HG03103 (cell line): ENCODE data around the gene KRTAP27-1.

Experiments used
- ATAC-seq: cut with Tn5 transposase; IDR thresholded peaks from one replicate; pipeline ENCODE4 v1.9.1; 2021; ENCODE audit warnings: low read depth; ENCODE audit not compliant: unreplicated experiment

KRTAP27-1 gene, protein sequence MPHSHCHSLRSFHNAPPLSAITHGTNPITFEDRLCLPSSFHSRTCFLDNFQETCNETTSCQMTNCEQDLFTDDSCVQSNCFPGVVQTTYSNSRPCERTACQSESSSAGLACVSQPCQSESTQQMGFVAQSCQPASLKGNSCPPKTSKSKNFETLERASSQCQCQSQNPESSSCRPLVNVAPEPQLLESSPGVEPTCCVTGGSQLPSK

DNA sequence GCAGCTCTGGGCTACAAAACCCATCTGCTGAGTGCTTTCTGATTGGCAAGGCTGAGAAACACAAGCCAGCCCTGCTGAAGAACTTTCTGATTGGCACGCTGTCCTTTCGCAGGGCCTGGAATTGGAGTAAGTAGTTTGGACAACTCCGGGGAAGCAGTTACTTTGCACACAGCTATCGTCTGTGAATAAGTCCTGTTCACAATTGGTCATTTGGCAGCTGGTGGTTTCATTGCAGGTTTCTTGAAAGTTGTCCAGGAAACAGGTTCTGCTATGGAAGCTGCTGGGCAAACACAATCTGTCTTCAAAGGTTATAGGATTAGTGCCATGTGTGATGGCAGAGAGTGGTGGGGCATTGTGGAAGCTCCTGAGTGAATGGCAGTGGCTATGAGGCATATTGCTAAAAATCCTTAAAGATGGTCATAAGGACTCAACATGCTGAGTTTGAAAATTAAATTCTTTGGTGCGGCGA is at the start of gene KRTAP27-1:
Gene KRTAP27-1 (minus strand): TSS at position 419 of the 469 bp plus-strand sequence. CDS start 26 bp downstream, at position 393.
- ATAC-seq, result no peak

DNA sequence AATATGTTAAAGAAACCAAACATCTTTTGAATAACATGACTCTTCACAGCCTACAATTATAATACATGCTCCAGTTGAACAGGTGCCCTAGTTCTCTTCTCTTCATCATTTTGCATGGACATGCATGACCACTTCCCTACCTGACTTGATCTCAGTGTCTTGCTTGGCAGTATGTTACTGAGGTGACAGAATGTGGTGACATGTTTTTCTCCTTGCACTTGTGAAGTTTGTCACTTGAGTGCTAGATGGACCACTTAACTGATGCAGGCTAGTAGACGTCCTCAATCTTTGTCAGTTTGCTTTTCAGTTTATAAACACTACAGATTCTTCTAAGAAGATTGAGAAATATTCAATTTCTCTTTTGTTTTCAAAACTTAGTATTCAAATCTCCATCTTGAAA is 44.7 kb upstream of the KRTAP27-1 start:
- ATAC-seq, result no peak

DNA sequence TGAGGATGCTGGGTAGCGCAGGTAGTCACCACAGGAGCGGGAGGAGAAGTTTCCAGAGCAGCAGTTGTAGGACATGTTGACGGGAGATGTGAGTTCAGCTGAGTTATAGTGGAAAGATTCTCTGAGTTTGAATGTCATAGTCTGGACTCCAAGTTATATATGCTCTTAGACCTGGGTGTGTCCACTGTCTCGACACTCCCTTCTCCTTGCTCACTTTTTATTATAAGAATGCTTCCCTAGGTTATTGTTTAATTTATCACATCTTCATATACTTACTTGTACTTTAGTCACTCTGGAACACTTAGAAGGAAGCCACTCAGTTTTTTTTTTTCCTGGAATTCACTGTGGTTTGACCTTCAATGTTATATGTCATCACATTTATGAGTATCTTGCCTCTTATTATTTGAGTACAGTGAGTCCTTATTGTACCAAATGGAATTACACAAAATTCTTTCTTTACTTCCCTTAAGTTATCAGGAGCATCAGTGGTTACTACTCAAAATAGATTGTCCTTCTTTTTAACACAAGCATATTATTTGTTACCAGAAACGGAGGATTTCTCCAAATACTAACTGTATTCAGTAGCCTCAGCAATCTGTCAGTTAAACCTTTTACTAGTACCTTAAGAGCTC is 34.8 kb upstream of the KRTAP27-1 start, which contains the start of gene KRTAP13-2:
Gene KRTAP13-2 (minus strand): TSS at position 133 of the 632 bp plus-strand sequence. CDS start 58 bp downstream, at position 75.
- no peak for ATAC-seq

DNA sequence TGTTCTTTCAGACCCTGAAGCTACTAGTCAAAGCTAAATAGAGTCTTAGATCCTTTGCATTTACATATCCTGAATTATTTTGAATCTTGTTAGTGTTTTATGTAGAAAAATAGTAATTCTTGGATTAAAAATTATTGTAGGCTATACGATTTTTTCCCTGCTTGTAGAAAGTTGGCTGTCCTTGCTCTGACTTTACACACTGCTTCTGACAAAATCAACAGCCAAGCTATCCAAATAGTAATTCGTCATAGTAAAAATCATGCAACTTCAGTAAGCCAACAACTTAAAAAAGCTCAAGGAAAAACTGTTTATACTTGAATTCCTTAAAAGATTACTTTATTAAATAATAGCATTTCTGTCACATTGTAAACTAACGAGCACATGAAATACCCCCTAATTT is 18.4 kb upstream of the KRTAP27-1 start:
- ATAC-seq, result no peak

DNA sequence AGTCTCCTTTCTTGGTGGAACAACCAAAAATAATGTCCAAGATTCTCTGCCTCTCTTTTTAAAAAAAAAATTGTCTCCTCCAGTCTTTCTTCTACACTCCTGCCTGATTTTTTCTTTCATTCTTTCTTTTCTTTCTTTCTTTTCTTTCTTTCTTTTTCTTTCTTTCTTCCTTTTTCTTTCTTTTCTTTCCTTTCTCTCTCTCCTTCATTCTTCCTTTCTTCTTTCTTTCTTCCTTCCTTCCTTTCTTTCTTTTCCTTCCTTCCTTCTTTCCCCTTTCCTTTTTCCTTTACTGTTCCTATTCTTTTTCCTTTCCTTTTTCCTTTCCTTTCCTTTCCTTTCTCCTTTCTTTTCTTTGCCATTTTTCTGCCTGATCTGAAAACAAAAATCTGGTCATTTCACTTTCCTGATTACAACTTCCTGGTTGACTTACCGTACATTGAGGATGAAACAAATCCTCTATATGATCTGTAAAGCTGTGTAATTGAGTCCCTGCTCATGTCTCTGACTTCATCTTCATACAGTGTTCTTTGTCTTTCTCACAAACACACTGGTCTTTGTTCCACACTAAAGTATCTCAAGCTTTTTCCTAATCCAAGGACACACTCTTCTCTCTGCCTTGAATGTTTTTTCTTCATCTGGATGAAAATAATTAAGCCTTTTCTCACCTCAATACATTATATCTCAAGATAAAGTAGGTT is 17.0 kb upstream of the KRTAP27-1 start:
- no peak for ATAC-seq

DNA sequence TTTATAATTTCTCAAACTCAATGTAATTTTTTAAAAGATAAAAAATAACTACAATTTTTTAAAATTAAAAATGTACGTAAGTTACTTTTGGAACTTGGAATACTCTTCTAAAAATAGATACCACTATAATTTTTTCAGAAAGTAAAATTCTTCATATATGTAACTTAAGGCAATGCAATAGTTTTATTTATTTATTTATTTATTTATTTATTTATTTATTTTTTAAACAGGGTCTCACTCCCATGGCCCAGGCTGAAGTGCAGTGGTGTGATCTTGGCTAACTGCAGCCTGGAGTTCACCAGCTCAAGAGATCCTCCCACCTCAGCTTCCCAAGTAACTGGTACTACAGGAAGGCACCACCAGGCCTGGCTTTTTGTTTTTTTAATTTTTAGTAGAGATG is 14.0 kb upstream of the KRTAP27-1 start:
- ATAC-seq, result no peak

DNA sequence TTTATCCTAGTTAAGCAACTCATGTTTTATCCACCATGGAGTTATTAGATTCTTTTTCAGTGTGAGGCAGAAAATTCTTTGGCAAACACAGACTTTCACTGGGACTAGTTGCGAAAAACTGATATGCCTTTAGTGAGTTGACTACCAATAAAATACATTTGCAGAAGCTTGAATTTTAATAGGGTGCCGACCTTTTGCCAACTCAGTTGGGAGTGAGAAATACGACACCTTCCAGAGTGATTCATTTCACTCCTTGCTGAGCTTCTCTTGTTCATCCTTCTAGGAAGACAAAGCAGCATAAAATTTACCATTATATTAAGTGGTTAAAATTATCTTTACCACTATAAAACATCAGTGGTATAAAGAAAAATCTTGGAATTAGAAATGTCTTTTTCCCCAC is 12.1 kb upstream of the KRTAP27-1 start:
- no peak for ATAC-seq

DNA sequence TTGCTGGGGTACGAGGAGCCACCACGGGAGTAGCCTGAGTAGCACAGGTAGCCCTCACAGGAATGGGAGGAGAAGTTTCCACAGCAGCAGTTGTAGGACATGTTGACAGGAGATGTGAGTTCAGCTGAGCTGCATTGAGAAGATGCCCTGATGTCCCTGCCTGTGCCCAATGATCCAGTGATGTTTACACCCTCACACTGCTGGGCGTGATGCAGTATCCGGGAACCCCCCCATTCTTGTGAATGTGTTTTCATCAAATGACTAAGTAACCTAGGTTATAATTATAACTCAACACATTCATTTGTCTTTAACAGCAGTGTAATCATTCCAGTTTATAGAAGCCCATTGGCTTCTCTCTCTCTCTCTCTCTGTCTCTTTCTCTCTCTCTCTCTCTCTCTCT is 11.0 kb upstream of the KRTAP27-1 start, which contains the start of gene KRTAP23-1:
Gene KRTAP23-1 (minus strand): TSS at position 101 of the 400 bp plus-strand sequence. CDS start 0 bp downstream, at position 101.
- no peak for ATAC-seq

DNA sequence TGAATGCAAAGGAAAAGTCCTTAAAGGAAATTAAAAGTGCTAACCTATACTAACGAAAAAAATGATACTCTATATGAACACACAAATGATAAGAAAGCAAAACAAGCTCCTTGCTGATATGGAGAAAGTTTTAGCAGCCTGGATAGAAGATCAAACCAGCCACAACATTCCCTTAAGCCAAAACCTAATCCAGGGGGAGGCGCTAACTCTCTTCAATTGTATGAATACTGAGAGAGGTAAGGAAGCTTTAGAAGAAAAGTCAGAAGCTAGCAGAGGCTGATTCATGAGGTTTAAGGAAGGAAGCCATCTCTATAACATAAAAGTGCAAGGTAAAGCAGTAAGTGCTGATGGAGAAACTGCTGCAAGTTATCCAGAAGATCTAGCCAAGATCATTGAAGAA is 7.5 kb upstream of the KRTAP27-1 start:
- ATAC-seq, result no peak

DNA sequence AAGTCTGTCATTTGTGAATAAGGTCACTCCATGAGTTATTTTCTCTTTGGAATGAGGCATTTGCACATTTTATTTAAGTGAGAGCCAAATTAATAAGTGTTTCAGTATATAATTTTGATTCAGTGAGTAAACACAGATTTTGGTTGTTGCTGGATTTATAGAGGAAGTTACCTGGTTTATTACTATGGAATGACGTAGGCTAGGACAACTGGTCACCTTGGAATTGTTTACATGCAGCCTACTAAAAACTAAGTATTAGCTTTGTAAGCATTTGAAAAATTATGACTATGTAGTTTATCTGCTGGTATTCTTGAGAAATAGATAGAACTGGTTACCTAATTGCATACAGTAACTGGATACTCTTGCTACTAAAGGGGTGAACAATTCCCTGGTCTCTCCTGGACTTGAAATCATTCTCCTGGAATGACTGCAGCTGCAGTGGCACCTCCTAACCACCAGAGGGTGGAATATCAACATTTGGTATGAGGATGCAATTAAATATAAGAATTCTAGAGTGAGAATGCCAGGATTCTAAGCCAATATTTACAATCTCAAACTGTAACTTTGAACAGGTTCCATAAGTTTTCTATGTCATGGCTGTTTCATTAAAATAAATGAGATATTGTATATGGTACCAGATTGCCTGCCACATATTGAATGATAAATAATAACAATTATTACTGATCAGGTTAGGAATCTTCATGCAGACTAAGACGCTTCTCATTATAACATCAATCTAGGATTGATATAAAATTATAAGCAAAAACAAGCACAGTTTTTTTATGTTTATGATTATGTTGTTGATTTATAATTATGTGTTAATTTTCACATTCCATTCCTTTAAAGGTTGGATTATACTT is 3.5 kb upstream of the KRTAP27-1 start:
- no peak for ATAC-seq

DNA sequence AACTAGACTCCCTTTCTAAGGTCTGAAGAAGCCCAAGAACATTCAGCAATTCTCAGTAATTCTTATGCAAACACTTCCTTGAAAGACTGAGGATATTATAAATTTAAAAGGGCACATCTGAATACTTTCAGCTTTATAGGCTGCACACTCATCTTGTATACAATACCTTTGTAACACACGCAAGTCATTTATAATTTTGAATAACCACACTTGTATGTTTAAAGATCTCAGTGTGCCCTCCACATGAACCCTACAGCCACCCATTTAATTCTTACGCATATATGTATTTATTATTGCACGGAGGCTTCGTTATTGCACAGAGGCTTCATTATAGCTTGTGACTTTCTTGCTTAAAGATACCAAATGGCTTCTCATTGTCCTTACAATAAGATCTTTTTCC is 1.2 kb upstream of the KRTAP27-1 start:
- ATAC-seq, result no peak

DNA sequence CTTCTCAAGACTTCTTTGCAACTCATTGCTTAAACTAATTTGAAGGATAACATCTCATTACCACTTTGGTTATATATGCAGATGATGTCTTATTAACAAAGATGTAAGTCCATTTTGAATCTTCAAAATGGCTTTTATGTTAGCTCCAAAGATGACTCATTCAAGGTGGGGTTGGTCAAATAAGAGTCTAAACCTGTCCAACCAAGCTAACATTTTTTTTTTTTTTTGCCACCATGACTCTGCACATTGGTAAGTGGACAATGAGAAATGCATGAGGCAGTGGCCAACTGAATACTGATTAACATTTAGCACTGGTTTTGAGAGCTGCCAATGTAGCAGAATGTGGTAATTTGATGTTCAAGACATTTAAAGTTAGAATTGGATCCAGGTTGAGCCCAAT is 278 bp upstream of the KRTAP27-1 start:
- ATAC-seq, result no peak

DNA sequence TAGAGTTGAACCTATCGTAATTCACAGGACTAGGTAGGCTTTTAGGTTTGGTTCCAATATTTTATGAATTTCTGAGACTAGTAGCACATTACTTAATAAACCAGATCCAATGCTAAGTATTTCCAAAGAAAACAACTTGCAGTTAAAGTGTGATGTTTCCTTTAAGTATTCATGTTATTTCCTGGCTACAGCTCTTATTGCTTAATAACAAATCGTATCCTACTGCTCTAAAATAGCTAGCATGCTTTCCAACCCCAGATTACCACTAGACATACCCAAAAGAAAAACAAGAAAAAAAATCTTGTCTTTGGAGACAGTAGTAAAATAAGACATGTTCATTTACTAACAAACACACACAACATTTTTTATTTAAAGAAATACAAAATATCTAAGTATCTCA is 898 bp downstream of the KRTAP27-1 start:
- ATAC-seq, result no peak

DNA sequence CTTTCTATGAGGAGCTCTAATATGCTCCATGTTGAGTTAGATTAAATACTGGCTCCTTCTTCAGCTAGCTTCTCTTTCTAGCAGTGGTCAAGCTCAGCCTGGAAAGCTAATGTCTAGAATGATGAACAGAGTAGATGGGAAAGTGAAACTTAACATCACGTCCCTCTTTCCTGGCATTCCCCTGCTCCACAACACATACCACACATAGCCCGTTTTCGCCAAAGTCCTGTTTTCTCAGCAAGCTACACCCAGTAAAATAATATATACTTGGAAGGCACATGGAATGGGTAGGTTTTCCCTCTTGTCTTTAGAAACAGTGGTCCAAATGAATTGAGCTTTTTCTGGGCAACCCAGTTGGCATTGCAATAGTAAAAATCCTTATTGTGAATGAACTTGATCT is 3.8 kb downstream of the KRTAP27-1 start:
- ATAC-seq, result no peak

DNA sequence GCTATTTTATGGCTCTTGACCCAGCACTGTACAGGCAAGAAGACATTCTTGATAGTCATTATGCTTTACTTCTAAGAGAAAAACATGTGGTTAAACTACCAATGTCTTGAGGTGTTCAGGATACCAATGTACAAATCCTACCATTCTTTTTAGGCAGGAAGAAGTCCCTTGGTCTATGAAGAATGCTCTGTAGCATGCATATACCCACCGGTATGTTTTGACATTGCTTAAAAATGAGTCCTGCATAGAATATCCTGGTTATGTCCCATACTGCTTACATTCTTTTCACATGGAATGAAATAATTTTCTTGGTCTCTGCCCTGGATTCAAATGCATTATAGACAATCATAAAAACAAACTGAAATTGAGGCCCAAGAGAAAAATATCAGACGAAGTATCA is 4.8 kb downstream of the KRTAP27-1 start:
- ATAC-seq, result no peak

DNA sequence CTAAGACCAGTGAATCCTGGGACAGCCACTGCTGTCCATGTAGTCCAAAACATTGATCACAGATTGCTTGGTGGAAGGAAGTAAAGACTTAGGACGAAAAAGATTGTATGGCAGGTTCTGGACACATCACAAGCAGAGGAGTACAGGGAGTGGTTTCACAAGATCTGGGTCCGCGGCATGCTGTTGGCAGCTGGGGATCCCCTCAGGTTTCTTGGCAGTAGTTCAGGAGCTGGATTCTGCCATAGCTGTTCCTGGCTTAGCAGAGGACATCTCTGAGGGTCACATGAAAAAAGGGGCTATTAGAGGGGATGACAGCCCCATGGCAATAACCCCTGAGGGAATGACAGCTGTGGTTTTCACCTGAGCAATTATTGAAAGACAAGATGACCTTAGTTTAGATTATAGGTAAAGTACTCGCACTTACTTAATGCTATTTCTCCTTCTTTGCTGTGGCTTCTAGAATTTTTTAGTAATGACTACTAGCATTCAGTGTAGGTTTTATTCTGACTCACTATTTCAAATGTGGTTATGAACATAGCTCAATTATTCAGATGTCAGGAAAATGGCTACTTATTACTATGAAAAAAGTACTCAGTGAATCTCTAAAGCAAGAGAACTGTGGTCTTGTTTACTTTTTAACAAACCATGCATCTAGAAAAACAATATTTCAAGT is 8.2 kb downstream of the KRTAP27-1 start:
- no peak for ATAC-seq

DNA sequence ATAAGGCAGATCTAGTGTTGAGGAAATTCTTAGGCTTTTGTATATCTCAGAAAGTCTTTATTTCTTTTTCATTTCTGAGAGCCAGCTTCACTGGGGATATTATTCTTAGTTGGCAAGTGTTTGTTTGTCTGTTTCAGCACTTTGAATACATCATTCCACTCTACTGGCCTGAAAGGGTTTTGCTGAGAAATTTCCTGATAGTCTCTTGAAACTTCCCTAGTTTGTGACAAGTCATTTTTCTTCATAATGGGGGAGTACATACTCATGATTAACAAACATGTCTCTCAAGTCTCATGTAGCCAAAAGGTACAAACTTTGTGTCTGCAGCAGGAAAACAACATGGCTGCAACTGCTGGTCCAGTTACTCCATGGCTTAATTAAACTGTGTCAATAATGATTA is 11.1 kb downstream of the KRTAP27-1 start:
- no peak for ATAC-seq

DNA sequence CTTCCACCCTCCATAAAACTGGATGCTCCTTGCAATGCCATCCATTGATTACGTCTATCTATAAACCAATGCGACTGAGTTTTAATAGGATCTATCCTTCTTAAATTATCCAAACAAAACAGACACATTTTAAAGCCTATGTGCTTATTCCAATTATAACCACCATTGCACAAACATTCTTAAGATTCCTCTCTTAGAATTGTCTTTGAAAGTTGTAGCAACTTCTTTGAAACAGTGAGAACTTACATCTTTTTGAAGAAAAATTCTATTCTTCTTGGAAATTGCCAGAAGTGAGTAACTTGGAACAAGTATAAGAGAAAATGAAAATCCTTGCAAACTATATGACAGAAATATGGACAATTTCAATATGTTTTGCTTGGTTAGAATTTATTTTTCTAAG is 17.3 kb downstream of the KRTAP27-1 start, which contains the start of gene KRTAP26-1:
Gene KRTAP26-1 (minus strand): TSS at position 101 of the 400 bp plus-strand sequence. CDS start 280 bp downstream, outside the sequence.
- ATAC-seq, result no peak

DNA sequence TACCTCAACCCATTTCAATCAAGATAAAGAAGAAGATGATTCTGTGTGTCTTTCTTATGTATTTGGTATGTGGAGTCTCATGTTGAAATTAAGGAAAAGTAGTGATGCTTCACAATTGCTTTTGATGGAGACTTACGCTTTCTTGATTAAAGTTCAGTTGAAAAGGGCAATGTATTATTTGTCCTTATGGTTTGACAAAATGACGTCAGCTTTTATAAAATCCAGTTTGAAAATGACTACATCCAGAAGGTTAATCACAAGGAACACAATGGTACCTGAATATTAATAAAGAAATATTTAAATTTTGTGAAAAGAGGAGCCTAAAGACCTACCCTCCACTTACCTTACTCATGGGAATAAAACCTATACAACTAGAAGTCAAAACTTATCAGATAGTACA is 21.8 kb downstream of the KRTAP27-1 start:
- no peak for ATAC-seq

DNA sequence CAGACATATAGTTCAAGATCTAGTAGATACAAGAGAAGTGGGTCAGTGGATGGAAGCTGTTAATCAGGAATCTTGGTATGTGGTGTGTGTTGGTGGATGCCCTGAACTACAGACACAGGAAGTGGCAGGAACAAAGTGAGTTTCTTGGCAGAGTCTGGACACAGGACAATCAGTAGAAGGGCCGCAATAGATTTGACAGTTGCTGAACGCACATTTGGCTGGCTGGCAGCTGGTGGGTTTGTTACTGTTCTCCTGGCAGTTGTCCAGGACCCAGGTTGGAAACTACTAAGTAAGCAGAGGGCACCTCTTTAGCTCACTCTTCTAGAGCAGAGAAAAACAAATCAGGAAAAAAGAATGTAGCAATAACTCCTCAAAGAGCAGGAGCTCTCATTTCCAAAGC is 30.6 kb downstream of the KRTAP27-1 start:
- no peak for ATAC-seq
